Stimulated activated CD8-positive, alpha-beta memory T cell treated with anti-CD3 and anti-CD28 coated beads, Interleukin-7, amount 100 ng/mL, for 4 hours (primary cell): Measurements from ENCODE around the gene MINDY3.

Experiments used
- DNase-seq, 2 donors: peaks; one replicate each; pipeline ENCODE4 v3.0.0-alpha.2; 2020; ENCODE audit warnings: low read depth in 2 of 2

MINDY3 gene

GRCh38 chr10:15738270-15738925 lies 121.9 kb downstream of the MINDY3 start:
- DNase-seq: no peak

- DNase-seq: no peak
Measured at GRCh38 chr10:15737656-15738055, 122.7 kb downstream of the MINDY3 start.

DNA sequence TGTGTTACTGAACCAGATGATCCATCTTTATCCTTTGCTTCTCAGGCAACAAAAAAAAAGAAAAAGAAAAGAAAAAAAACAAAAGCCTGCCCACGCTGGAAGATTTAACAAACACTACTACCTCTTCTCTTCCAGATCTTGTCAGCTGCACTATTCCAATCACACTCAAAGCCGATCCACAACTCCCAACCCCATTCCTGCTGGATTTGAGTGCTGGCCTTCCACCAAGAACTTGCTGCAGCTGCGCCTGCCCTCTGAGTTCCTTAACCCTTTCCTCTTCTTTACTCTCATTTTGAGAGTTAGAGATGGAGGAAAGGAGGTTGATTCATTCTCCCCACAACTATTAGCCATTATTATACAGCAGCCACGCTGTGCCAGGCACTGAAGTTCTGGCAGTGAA lies 124.5 kb downstream of the MINDY3 start:
- no peak for DNase-seq

- DNase-seq: no peak
Measured at GRCh38 chr10:15730341-15730740, 130.0 kb downstream of the MINDY3 start.

DNA sequence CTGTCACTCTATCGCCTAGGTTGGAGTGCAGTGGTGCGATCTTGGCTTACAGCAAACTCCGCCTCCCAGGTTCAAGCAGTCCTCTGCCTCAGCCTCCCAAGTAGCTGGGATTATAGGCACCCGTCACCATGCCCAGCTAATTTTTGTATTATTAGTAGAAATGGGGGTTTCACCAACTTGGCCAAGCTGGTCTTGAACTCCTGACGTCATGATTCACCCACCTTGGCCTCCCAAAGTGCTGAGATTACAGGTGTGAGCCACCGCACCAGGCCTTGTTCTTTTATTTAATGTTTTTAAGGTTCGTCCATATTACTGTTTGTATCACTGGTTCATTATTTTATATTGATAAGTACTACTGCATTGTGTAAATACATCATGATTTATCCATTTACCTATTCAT lies 130.4 kb downstream of the MINDY3 start:
- DNase-seq: no peak
